Fibroblast of lung (primary cell): ENCODE data around the gene FN3KRP. TPM values are rescaled to one million over a fixed set of nuclear protein-coding genes. Genes with fewer than 3 reads are reported as not detected.

Source experiments
- DNase-seq, 2 donors: peaks; one replicate each; pipeline versions ENCODE4 v3.0.0 to v3.0.0-alpha.2; 2010; ENCODE audit warnings: low read depth in 2 of 2
- H2AFZ ChIP-seq: 2 replicates; pipeline ENCODE4 v1.5.1; 2012; ENCODE audit warnings: low read length, control low read depth, inconsistent platforms
- H3K27ac ChIP-seq: 2 replicates; pipeline ENCODE4 v1.5.1; 2011; ENCODE audit warnings: low read length, control low read depth; ENCODE audit not compliant: insufficient read depth
- H3K27me3 ChIP-seq: 2 replicates; pipeline ENCODE4 v1.5.1; 2011; ENCODE audit warnings: mild to moderate bottlenecking, low read length; ENCODE audit not compliant: control insufficient read depth, insufficient read depth
- H3K36me3 ChIP-seq: 2 replicates; pipeline ENCODE4 v1.5.1; 2011; ENCODE audit warnings: low read length; ENCODE audit not compliant: control insufficient read depth, insufficient read depth
- H3K4me1 ChIP-seq: 2 replicates; pipeline ENCODE4 v1.5.1; 2011; ENCODE audit warnings: low read length; ENCODE audit not compliant: control insufficient read depth, insufficient read depth; ENCODE audit errors: extremely low read depth
- H3K4me2 ChIP-seq: 2 replicates; pipeline ENCODE4 v1.5.1; 2011; ENCODE audit warnings: low read length, control low read depth; ENCODE audit not compliant: insufficient read depth; ENCODE audit errors: extremely low read depth
- H3K4me3 ChIP-seq, 4 experiments: fragments of 200-600 bp in 1 of 4; sonication (generic) in 1 of 4; replicated peaks in 1 of 4; 2 replicates each; pipeline ENCODE4 v1.5.1; 2011 to 2016; ENCODE audit warnings: low read length in 4 of 4, low read depth in 3 of 4, mild to moderate bottlenecking in 3 of 4, control low read depth in 2 of 4, inconsistent platforms in 1 of 4, mixed read lengths in 1 of 4; ENCODE audit not compliant: insufficient read depth in 1 of 4; ENCODE audit errors: control extremely low read depth in 1 of 4
- H3K79me2 ChIP-seq: 2 replicates; pipeline ENCODE4 v1.5.1; 2012; ENCODE audit warnings: mild to moderate bottlenecking, low read length, inconsistent platforms; ENCODE audit not compliant: control insufficient read depth, insufficient read depth
- H3K9ac ChIP-seq: 2 replicates; pipeline ENCODE4 v1.5.1; 2011; ENCODE audit warnings: mild to moderate bottlenecking, low read length, control low read depth; ENCODE audit not compliant: insufficient read depth
- H3K9me3 ChIP-seq: 2 replicates; pipeline ENCODE4 v1.5.1; 2012; ENCODE audit warnings: low read depth, low read length; ENCODE audit not compliant: control insufficient read depth, insufficient read depth
- H4K20me1 ChIP-seq: 2 replicates; pipeline ENCODE4 v1.5.1; 2011; ENCODE audit warnings: low read length; ENCODE audit not compliant: control insufficient read depth, insufficient read depth; ENCODE audit errors: extremely low read depth
- CTCF ChIP-seq, 2 donors: IDR thresholded peaks in 1 of 2; conservative IDR thresholded peaks in 1 of 2; 1 replicate in 1 of 2; 2 replicates in 1 of 2; pipeline ENCODE4 v1.5.1; 2011 to 2012; ENCODE audit warnings: low read length in 2 of 2, control low read depth in 1 of 2, inconsistent platforms in 1 of 2, low read depth in 1 of 2, mild to moderate bottlenecking in 1 of 2
- EZH2 ChIP-seq: IDR thresholded peaks from 2 replicates; pipeline ENCODE4 v1.5.1; 2012; ENCODE audit warnings: low read length, control low read depth, mild to moderate bottlenecking; ENCODE audit errors: missing control alignments
- polyA plus RNA-seq, 2 donors: library from polyadenylated mRNA; depleted of rRNA in 1 of 2; stranded (reverse) in 1 of 2; unstranded in 1 of 2; fragments of >200 nt; gene quantifications; 2 replicates each; pipeline ENCODE4 v1.2.1, GENCODE V29; 2011 to 2012; ENCODE audit warnings: missing spikeins in 1 of 2
- total RNA-seq: library from RNA; depleted of rRNA; stranded (reverse); fragments of >200 nt; gene quantifications from 2 replicates; pipeline ENCODE4 v1.2.1, GENCODE V29; 2014

Gene FN3KRP
- total and polyA plus RNA-seq, 2 donors (not counting 1 experiment from before 2014, with no cell fraction given), result 13.2 to 16.5 TPM

GRCh38 chr17:82678265-82678891 is 38.1 kb upstream of the FN3KRP start:
- H3K79me2 ChIP-seq, result no peaks in the 10 kb centered on the region
- no peak for DNase-seq
- H3K4me1 ChIP-seq, result no peaks in the 10 kb centered on the region
- no peaks in the 10 kb centered on the region for H4K20me1 ChIP-seq
- no peaks in the 10 kb centered on the region for H3K27me3 ChIP-seq
- no peak overlapping the region for H3K4me2 ChIP-seq
- no peaks in the 10 kb centered on the region for H3K36me3 ChIP-seq
- no peak overlapping the region for H3K4me3 ChIP-seq
- TF ChIP-seq CTCF (conservative IDR thresholded peaks at IDR 0.05 in 1 of 2, IDR thresholded peaks at IDR 0.05 in 1 of 2; ENCODE audit: low read depth in 1 of 2, low read length in 2 of 2) (no peak), EZH2 (no peak)
- H3K9ac ChIP-seq, result no peak overlapping the region
- no peak overlapping the region for H3K27ac ChIP-seq
- no peaks in the 10 kb centered on the region for H3K9me3 ChIP-seq
- no peak overlapping the region for H2AFZ ChIP-seq

- no peak overlapping the region for H3K27ac ChIP-seq
- no peaks in the 10 kb centered on the region for H3K4me1 ChIP-seq
- H3K9ac ChIP-seq, result no peak overlapping the region
- no peaks in the 10 kb centered on the region for H3K36me3 ChIP-seq
- H4K20me1 ChIP-seq, result no peaks in the 10 kb centered on the region
- H3K4me3 ChIP-seq, result no peak overlapping the region
- no peak overlapping the region for H2AFZ ChIP-seq
- no peak for DNase-seq
- no peaks in the 10 kb centered on the region for H3K27me3 ChIP-seq
- no peak for TF ChIP-seq CTCF (conservative IDR thresholded peaks at IDR 0.05 in 1 of 2, IDR thresholded peaks at IDR 0.05 in 1 of 2; ENCODE audit: low read depth in 1 of 2, low read length in 2 of 2)
- no peak for TF ChIP-seq EZH2
- no peaks in the 10 kb centered on the region for H3K79me2 ChIP-seq
- H3K4me2 ChIP-seq, result no peak overlapping the region
- H3K9me3 ChIP-seq, result no peaks in the 10 kb centered on the region
Measured at GRCh38 chr17:82679586-82680465, 36.7 kb upstream of the FN3KRP start.

GRCh38 chr17:82681547-82681946 is 35.0 kb upstream of the FN3KRP start:
- H3K4me1 ChIP-seq, result no peaks in the 10 kb centered on the region
- DNase-seq, result no peak
- no peaks in the 10 kb centered on the region for H3K79me2 ChIP-seq
- no peaks in the 10 kb centered on the region for H3K27me3 ChIP-seq
- no peak overlapping the region for H3K4me3 ChIP-seq
- no peak overlapping the region for H3K9ac ChIP-seq
- no peaks in the 10 kb centered on the region for H3K36me3 ChIP-seq
- H3K4me2 ChIP-seq, result no peak overlapping the region
- no peaks in the 10 kb centered on the region for H4K20me1 ChIP-seq
- H2AFZ ChIP-seq, result no peak overlapping the region
- H3K27ac ChIP-seq, result no peak overlapping the region
- TF ChIP-seq CTCF (conservative IDR thresholded peaks at IDR 0.05 in 1 of 2, IDR thresholded peaks at IDR 0.05 in 1 of 2; ENCODE audit: low read depth in 1 of 2, low read length in 2 of 2), result no peak
- no peak for TF ChIP-seq EZH2
- H3K9me3 ChIP-seq, result no peaks in the 10 kb centered on the region
